Hepatic stellate cell (primary cell): ENCODE data around the gene NOL4L.

Experiments
- DNase-seq: peaks from one replicate; pipeline ENCODE4 v3.0.0; 2011; ENCODE audit warnings: low spot score

The NOL4L gene

GRCh38 chr20:32576560-32576959 lies 8.6 kb downstream of the NOL4L start:
- no peak for DNase-seq

- DNase-seq: no peak
Observed at GRCh38 chr20:32575805-32576204, 9.3 kb downstream of the NOL4L start.

GRCh38 chr20:32575227-32575581 lies 9.9 kb downstream of the NOL4L start:
- no peak for DNase-seq

- peak; percentile 92 for DNase-seq
Observed at GRCh38 chr20:32574296-32575226, 10.6 kb downstream of the NOL4L start.

GRCh38 chr20:32573167-32573851 lies 11.8 kb downstream of the NOL4L start:
- no peak for DNase-seq

- DNase-seq: no peak
Observed at GRCh38 chr20:32572271-32572968, 12.7 kb downstream of the NOL4L start.

- DNase-seq: no peak
Observed at GRCh38 chr20:32571566-32571965, 13.6 kb downstream of the NOL4L start.

- DNase-seq: no peak
Observed at GRCh38 chr20:32570401-32571190, 14.5 kb downstream of the NOL4L start.

- no peak for DNase-seq
Observed at GRCh38 chr20:32569380-32570305, 15.5 kb downstream of the NOL4L start.

GRCh38 chr20:32569018-32569379 lies 16.1 kb downstream of the NOL4L start:
- DNase-seq: no peak

- DNase-seq: no peak
Observed at GRCh38 chr20:32567384-32568178, 17.6 kb downstream of the NOL4L start.

GRCh38 chr20:32566379-32567374 lies 18.5 kb downstream of the NOL4L start:
- DNase-seq: no peak

GRCh38 chr20:32565735-32566032 lies 19.4 kb downstream of the NOL4L start:
- DNase-seq: no peak

GRCh38 chr20:32564921-32565734 lies 20.0 kb downstream of the NOL4L start:
- no peak for DNase-seq

- DNase-seq: no peak
Observed at GRCh38 chr20:32564440-32564839, 20.7 kb downstream of the NOL4L start.

GRCh38 chr20:32563311-32564272 lies 21.5 kb downstream of the NOL4L start:
- DNase-seq: no peak

- DNase-seq: no peak
Observed at GRCh38 chr20:32562495-32562911, 22.6 kb downstream of the NOL4L start.
